ENCODE data around the gene HLTF. TPM values are rescaled to one million over a fixed set of nuclear protein-coding genes. Genes with fewer than 3 reads are reported as not detected.

HLTF gene
- total and polyA plus RNA-seq, 2 experiments from 2014 or later: 89.5 to 146 TPM

DNA sequence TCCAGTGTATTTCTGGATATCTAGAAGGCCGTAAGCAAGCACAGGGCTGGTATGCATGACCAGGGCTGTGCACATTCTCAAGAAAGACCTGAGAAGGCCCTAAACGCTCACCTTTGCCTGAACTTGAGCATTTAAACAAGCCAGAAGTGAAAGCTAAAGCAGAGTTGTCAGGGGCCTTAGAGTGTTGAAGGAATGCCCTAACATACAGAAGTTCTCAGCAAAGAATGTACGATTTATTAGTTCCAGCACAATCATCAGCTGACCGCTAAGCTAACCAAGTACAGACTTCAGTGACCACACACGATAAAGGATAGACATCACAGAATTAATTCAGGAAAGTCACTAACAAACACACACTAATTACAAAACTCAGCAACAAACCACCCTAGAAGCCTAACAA lies 8.7 kb downstream of the HLTF start (continued):
- TF ChIP-seq, protein P1, sequence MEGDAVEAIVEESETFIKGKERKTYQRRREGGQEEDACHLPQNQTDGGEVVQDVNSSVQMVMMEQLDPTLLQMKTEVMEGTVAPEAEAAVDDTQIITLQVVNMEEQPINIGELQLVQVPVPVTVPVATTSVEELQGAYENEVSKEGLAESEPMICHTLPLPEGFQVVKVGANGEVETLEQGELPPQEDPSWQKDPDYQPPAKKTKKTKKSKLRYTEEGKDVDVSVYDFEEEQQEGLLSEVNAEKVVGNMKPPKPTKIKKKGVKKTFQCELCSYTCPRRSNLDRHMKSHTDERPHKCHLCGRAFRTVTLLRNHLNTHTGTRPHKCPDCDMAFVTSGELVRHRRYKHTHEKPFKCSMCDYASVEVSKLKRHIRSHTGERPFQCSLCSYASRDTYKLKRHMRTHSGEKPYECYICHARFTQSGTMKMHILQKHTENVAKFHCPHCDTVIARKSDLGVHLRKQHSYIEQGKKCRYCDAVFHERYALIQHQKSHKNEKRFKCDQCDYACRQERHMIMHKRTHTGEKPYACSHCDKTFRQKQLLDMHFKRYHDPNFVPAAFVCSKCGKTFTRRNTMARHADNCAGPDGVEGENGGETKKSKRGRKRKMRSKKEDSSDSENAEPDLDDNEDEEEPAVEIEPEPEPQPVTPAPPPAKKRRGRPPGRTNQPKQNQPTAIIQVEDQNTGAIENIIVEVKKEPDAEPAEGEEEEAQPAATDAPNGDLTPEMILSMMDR (conservative IDR thresholded peaks at IDR 0.05; ENCODE audit: low read depth in 2 of 2): no peak
- TF ChIP-seq POLR2AphosphoS5 (IDR thresholded peaks at IDR 0.05; ENCODE audit: low read depth) (no peak), STAT1 (IDR thresholded peaks at IDR 0.05; ENCODE audit: unreplicated experiment) (no peak), ZNF331 (CRISPR knock-in tag; IDR thresholded peaks at IDR 0.05; ENCODE audit: low read depth) (no peak), CREB1 (CRISPR knock-in tag; IDR thresholded peaks at IDR 0.05; ENCODE audit: low read depth) (no peak), NANOG (IDR thresholded peaks at IDR 0.05; ENCODE audit: borderline replicate concordance) (no peak)

DNA sequence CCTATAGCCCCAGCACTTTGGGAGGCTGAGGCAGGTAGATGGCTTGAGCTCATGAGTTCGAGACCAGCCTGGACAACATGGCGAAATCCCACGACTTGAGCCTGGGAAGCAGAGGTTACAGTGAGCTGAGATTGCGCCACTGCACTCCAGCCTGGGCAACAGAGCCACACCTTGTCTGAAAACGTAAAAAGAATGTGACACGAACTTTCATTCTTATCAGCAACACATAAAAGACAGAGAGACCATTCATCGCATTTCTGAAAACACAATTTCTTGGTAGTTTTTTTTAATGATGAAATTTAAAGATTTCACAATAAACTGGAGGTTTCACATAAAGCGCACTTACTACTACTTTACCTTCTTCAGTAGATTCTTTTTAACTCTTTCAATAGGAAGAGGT lies 18.4 kb downstream of the HLTF start:
- Histone ChIP-seq H3K4me3 (no peak overlapping the region), H3K27ac (ENCODE audit: low read depth) (no peak overlapping the region), H2AFZ (no peak overlapping the region), H3K27me3 (ENCODE audit: insufficient read depth) (no peaks in the 10 kb centered on the region), H3K4me1 (ENCODE audit: insufficient read depth) (no peaks in the 10 kb centered on the region), H3K79me2 (replicated peaks; ENCODE audit: insufficient read depth) (no peaks in the 10 kb centered on the region), H3F3A (replicated peaks; ENCODE audit: low read depth) (no peaks in the 10 kb centered on the region), H3K4me2 (no peak overlapping the region), H3K9me2 (ENCODE audit: insufficient read depth) (no peaks in the 10 kb centered on the region), H4K20me1 (replicated peaks; ENCODE audit: insufficient read depth) (no peaks in the 10 kb centered on the region), H3K36me3 (ENCODE audit: insufficient read depth) (peaks cover 34% of the 10 kb centered on the region; the same call in 1 of the 2 replicates)
- H3K36me3 Mint-ChIP-seq (ENCODE audit: low read depth): peaks cover 42% of the 10 kb centered on the region; the same call in 2 of the 3 replicates
- H3K4me3 Mint-ChIP-seq: no peak overlapping the region
- DNase-seq (ENCODE audit: low spot score) (no peak), ATAC-seq (no peak)
- no peaks in the 10 kb centered on the region for H3K27me3 Mint-ChIP-seq (ENCODE audit: insufficient read depth, low read depth, poor library complexity)
- H3K9me3 Mint-ChIP-seq: no peaks in the 10 kb centered on the region
- H3K4me1 Mint-ChIP-seq: peaks cover 4% of the 10 kb centered on the region; the same call in 1 of the 3 replicates
- H3K27ac Mint-ChIP-seq: no peak overlapping the region
- TF ChIP-seq STAT1 (IDR thresholded peaks at IDR 0.05; ENCODE audit: unreplicated experiment): no peak

DNA sequence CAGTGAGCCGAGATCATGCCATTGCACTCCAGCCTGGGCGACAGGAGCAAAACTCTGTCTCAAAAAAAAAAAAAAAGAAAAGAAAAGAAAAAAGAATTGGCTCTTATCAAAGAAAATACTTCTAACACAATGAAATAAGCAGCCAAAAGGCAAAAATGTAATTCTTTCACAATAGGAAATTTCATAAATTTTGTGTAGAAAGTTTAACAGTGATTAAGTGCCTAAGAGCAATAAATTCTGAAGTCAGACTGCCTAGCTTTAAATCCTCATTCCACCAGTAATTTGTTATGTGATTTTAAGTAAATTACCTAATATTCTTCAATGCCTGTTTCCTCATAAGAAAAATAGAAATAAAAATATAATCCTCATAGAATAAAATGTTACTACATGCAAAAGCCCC lies 24.6 kb downstream of the HLTF start:
- Mint-ChIP-seq H3K36me3 (ENCODE audit: low read depth) (peaks cover 57% of the 10 kb centered on the region; the same call in 2 of the 3 replicates), H3K9me3 (no peaks in the 10 kb centered on the region), H3K27me3 (ENCODE audit: insufficient read depth, low read depth, poor library complexity) (no peaks in the 10 kb centered on the region), H3K4me3 (no peak overlapping the region), H3K4me1 (peaks cover 9% of the 10 kb centered on the region; the same call in 2 of the 3 replicates), H3K27ac (no peak overlapping the region)
- Histone ChIP-seq H3K9me2 (ENCODE audit: insufficient read depth) (no peaks in the 10 kb centered on the region), H3F3A (replicated peaks; ENCODE audit: low read depth) (no peaks in the 10 kb centered on the region), H3K79me2 (replicated peaks; ENCODE audit: insufficient read depth) (no peaks in the 10 kb centered on the region), H2AFZ (no peak overlapping the region), H3K27me3 (ENCODE audit: insufficient read depth) (no peaks in the 10 kb centered on the region), H3K4me1 (ENCODE audit: insufficient read depth) (peaks cover 2% of the 10 kb centered on the region; the same call in 1 of the 2 replicates), H3K27ac (ENCODE audit: low read depth) (no peak overlapping the region), H3K4me2 (no peak overlapping the region), H3K36me3 (ENCODE audit: insufficient read depth) (peaks cover 13% of the 10 kb centered on the region; the same call in 1 of the 2 replicates), H4K20me1 (replicated peaks; ENCODE audit: insufficient read depth) (no peaks in the 10 kb centered on the region), H3K4me3 (no peak overlapping the region)
- ATAC-seq (no peak), DNase-seq (ENCODE audit: low spot score) (no peak)
- TF ChIP-seq ZNF331 (CRISPR knock-in tag; IDR thresholded peaks at IDR 0.05; ENCODE audit: low read depth) (no peak), JUNB (IDR thresholded peaks at IDR 0.05; ENCODE audit: unreplicated experiment) (no peak), NANOG (IDR thresholded peaks at IDR 0.05; ENCODE audit: borderline replicate concordance) (no peak), CREB1 (CRISPR knock-in tag; IDR thresholded peaks at IDR 0.05; ENCODE audit: low read depth) (no peak), STAT1 (IDR thresholded peaks at IDR 0.05; ENCODE audit: unreplicated experiment) (no peak), EZH2phosphoT487 (IDR thresholded peaks at IDR 0.05; ENCODE audit: unreplicated experiment) (no peak), EZH2 (IDR thresholded peaks at IDR 0.05; ENCODE audit: low read depth, unreplicated experiment) (no peak)
- TF ChIP-seq, protein P2, sequence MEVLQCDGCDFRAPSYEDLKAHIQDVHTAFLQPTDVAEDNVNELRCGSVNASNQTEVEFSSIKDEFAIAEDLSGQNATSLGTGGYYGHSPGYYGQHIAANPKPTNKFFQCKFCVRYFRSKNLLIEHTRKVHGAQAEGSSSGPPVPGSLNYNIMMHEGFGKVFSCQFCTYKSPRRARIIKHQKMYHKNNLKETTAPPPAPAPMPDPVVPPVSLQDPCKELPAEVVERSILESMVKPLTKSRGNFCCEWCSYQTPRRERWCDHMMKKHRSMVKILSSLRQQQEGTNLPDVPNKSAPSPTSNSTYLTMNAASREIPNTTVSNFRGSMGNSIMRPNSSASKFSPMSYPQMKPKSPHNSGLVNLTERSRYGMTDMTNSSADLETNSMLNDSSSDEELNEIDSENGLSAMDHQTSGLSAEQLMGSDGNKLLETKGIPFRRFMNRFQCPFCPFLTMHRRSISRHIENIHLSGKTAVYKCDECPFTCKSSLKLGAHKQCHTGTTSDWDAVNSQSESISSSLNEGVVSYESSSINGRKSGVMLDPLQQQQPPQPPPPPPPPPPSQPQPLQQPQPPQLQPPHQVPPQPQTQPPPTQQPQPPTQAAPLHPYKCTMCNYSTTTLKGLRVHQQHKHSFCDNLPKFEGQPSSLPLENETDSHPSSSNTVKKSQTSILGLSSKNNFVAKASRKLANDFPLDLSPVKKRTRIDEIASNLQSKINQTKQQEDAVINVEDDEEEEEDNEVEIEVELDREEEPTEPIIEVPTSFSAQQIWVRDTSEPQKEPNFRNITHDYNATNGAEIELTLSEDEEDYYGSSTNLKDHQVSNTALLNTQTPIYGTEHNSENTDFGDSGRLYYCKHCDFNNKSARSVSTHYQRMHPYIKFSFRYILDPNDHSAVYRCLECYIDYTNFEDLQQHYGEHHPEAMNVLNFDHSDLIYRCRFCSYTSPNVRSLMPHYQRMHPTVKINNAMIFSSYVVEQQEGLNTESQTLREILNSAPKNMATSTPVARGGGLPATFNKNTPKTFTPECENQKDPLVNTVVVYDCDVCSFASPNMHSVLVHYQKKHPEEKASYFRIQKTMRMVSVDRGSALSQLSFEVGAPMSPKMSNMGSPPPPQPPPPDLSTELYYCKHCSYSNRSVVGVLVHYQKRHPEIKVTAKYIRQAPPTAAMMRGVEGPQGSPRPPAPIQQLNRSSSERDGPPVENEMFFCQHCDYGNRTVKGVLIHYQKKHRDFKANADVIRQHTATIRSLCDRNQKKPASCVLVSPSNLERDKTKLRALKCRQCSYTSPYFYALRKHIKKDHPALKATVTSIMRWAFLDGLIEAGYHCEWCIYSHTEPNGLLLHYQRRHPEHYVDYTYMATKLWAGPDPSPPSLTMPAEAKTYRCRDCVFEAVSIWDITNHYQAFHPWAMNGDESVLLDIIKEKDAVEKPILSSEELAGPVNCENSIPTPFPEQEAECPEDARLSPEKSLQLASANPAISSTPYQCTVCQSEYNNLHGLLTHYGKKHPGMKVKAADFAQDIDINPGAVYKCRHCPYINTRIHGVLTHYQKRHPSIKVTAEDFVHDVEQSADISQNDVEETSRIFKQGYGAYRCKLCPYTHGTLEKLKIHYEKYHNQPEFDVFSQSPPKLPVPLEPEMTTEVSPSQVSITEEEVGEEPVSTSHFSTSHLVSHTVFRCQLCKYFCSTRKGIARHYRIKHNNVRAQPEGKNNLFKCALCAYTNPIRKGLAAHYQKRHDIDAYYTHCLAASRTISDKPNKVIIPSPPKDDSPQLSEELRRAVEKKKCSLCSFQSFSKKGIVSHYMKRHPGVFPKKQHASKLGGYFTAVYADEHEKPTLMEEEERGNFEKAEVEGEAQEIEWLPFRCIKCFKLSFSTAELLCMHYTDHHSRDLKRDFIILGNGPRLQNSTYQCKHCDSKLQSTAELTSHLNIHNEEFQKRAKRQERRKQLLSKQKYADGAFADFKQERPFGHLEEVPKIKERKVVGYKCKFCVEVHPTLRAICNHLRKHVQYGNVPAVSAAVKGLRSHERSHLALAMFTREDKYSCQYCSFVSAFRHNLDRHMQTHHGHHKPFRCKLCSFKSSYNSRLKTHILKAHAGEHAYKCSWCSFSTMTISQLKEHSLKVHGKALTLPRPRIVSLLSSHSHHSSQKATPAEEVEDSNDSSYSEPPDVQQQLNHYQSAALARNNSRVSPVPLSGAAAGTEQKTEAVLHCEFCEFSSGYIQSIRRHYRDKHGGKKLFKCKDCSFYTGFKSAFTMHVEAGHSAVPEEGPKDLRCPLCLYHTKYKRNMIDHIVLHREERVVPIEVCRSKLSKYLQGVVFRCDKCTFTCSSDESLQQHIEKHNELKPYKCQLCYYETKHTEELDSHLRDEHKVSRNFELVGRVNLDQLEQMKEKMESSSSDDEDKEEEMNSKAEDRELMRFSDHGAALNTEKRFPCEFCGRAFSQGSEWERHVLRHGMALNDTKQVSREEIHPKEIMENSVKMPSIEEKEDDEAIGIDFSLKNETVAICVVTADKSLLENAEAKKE (CRISPR knock-in tag; IDR thresholded peaks at IDR 0.05): no peak
- TF ChIP-seq, protein P3, sequence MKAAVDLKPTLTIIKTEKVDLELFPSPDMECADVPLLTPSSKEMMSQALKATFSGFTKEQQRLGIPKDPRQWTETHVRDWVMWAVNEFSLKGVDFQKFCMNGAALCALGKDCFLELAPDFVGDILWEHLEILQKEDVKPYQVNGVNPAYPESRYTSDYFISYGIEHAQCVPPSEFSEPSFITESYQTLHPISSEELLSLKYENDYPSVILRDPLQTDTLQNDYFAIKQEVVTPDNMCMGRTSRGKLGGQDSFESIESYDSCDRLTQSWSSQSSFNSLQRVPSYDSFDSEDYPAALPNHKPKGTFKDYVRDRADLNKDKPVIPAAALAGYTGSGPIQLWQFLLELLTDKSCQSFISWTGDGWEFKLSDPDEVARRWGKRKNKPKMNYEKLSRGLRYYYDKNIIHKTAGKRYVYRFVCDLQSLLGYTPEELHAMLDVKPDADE (IDR thresholded peaks at IDR 0.05): no peak

Data from GM23338 (cell line).